NCI-H1436 (cell line): ENCODE measurements around the gene RPS15.
"Not testable (repeated sequence)": the region's sequence is repeated elsewhere in the genome, so short reads cannot be mapped to it uniquely, and the experiment has no call there.

ENCODE experiments used
- DNase-seq: peaks from one replicate; lab custom pipeline; 2025; lab: John Stamatoyannopoulos, UW

Gene RPS15

DNA sequence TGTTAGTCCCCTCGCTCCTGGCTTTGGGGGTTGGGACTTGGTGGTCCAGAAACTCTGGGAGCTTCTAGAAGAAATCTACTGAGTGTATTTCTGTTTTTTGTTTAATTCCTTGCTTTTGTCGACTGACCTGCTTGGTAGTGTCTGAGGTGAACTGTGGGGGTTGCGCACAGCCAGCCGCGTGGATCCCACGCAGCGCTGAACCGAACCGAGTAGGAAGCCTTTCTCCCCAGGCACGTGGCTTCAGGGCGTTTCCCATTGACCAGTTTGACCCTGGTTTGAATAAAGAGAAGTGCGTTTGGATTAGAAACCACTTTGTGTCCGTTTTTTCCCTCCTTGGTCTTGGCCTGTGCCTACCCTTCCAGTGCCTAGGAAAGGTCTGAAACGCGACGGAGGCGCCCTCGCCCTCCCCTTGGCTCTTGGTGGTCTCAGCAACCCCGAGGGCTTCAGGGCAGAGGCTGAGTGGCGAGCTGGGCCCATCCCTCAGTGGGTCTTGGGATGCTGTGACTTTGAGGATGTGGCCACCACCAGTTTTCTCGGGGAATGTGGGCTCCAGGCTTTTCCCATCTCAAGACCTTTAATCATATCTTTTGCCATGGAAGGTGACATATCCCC lies 2.7 kb upstream of the RPS15 start:
- DNase-seq: no peak

DNA sequence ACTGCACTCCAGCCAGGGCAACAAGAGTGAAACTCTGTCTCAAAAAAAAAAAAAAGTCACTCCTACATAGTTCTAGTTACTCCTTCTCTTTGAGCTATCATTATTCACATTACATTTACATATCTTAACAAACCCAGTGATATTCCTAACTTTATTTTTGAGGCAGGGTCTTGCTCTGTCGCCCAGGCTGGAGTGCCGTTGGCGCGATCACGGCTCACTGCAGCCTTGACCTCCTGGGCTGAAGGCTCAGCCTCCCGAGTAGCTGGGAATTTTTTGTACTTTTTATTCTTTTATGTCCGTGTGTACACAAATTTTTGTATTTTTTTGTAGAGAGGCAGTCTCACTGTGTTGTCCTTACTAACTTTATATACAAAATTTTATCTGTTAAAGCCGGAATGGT lies 587 bp upstream of the RPS15 start:
- DNase-seq: no peak

DNA sequence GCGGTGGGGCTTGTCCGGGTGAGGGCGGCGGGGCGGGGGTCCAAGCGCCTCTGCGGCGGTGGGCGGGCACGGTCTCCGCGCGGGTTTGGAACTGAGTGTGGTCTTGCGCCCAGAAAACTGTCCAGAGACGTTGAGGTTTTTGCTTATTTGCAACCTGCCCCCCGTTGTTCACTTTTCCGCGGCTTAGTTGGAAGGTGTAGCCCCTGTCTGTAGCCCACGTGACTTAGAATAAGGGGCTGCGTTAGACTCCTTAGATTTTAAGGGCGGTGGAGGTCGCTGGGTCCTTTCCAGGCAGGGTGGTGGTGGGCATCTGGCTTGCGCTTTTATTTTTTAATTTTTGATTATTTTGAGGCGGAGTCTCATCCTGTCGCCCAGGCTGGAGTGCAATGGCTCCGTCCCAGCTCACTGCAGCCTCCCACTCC lies 748 bp downstream of the RPS15 start:
- DNase-seq: no peak

DNA sequence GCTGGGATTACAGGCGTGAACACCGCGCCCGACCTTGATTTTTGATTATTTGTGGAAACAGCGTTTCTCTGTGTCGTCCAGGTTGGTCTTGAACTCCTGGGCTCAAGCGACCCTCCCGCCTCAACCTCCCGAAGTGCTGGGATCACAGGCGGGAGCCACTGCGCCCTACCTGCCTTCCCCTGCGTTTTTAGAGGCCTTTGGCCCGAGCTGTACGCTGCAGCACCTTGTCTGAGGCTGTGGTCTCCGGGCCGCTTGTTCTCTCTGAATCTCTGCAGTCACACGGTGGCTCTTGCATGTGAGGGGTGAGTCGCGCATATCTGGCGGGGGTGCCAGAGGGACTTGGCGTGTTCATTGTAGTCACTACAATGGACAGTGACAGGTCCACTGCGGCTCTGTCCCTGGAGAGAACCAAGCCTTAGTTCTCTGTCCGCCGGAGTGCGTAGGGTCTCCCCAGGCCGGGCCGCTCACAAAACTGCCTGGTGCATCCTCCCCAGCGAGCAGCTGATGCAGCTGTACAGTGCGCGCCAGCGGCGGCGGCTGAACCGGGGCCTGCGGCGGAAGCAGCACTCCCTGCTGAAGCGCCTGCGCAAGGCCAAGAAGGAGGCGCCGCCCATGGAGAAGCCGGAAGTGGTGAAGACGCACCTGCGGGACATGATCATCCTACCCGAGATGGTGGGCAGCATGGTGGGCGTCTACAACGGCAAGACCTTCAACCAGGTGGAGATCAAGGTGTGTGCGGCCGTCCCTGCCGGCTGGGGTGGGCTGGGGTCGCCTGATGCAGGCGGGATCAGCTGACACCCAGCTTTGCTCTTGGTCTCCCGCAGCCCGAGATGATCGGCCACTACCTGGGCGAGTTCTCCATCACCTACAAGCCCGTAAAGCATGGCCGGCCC lies 1.6 kb downstream of the RPS15 start:
- DNase-seq: not testable (repeated sequence)

DNA sequence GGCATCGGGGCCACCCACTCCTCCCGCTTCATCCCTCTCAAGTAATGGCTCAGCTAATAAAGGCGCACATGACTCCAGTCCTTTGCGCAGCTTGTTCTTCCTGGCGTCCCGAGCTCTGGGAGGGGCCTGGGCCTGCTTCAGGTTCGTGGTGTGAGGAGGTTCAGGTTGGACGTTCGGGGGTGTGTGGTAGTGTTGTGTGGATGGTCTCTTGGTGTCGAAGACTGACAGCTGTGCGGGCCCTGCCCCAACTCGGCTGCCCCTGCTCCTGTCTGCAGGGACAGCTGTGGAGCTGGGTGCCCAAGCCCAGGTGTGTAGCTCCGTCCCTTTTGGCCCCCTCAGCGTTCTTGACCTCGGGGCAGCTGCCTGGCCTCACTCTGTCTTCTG lies 2.2 kb downstream of the RPS15 start:
- no peak for DNase-seq

DNA sequence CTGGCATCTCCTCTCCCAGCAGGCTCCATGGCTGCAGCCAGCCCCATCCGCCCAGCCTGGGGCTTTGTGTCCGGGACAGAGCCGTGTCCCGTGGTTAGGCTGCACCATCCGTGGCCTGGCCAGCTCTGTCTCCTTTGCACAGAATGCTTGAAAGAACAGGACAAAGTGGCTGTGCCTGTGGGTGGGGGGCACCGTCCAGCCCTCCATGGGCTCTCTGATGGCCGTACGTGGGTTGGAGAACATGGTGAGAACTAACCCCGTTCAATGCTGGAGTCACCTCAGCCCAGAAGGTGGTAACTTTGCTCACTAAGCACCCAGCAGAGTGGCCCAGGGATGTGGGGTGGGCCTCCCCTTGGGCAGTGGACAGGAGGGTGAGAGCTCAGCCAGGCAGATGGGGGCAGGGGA lies 2.8 kb downstream of the RPS15 start:
- DNase-seq: no peak

DNA sequence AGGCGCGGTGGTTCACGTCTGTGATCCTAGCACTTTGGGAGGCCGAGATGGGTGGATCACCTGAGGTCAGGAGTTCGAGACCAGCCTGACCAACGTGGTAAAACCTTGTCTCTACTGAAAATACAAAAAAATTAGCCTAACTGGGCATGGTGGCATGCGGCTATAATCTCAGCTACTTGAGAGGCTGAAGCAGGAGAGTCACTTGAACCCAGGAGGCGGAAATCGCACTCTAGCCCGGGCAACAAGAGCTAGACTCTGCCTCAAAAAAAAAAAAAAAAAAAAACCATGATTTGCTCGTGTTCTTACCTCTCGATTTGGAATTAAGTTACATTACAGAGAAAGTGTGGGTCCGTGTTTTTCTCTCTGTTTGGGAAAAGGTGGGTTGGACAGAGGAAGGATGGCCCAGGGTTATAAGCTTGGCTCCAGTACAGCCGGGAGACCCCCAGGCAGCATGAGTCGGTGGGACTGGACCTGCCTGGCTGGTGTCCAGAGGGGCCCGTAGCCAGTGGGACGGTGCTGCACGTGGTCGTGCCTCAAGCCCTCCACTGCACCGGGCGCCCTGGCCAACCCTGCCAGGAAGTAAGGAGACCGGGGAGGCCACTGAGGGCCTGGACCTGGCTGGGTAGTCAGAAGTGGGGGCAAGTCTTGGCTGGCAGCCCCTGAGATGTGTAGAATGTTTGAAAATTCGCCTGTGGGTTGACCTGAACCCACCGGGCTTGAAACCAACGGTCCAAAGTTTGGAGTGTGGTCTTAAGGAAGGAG lies 3.7 kb downstream of the RPS15 start:
- DNase-seq: no peak

DNA sequence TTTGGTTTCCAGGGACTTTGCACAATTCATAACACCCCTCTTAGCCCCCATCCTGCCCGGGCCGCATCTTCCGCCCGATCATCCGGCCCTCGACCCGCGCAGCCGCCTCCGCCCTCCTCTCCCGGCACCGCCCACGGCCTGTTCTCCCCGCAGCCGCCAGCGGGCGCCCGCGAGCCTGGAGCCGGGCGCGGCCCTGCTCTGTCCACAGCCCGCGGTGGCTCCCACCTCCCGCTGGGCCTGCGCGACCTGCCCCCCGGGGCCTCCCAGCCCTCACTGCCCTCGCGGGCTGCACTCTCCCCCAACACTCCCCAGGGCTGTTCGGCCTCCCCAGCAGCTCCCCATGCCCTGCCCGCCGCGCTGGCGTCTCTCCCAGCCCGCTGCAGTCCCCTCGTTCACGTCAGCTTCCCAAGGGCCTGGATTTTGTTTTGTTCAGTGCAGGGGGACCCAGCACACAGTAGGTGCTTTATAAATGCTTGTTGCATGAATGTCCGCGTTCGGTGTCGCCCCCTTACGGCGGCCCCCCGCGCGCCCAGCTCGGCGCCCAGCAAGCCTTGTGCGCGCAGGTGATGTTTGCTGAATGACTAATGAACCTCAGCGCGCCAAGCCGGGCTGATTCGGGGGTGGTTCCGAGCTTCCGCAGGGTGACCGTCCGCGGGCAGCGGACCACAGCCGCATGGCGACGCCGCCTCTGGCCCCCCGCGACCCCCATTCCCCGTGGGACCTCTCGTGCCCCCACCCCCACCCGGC lies 7.2 kb downstream of the RPS15 start:
- peak; percentile 68 for DNase-seq

DNA sequence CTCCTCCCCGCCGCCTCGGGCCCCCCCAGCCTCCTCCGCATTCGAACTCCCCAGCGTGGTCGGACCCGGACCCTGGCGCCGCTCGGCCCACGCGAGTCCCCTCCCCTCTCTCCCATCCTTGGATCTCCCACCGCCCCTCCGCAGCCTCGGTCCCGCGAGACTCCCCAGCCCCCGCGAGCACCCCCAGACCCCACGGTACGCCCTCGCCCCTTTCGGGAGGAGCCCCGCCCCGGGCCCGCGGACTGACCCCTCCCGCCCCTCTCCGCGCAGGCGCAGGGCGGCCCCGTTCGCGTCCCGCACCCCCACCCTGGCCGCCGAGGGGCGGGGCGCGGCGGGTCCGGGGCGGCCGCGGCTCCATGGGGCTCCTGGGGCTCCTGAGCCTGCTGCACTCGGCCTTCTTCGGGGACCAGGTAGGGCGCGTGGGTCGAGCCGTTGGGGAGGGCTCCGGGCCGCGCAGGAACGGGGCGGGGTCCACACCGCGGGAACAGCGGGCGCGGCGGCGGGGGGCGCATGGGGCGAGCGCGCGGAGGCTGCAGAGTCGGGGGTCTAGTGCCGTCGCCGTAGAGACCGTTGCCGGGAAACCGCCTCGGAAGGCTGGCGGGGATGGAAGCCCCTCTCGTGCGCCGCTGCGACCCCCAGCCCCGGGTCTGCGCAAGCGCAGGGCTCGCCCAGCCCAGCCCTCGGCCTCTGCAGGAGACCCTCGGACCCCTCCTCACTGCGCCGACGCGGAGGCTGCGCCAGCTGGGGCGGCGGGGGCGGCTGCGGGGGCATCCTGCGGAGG lies 7.9 kb downstream of the RPS15 start:
- peak; percentile 69 for DNase-seq

DNA sequence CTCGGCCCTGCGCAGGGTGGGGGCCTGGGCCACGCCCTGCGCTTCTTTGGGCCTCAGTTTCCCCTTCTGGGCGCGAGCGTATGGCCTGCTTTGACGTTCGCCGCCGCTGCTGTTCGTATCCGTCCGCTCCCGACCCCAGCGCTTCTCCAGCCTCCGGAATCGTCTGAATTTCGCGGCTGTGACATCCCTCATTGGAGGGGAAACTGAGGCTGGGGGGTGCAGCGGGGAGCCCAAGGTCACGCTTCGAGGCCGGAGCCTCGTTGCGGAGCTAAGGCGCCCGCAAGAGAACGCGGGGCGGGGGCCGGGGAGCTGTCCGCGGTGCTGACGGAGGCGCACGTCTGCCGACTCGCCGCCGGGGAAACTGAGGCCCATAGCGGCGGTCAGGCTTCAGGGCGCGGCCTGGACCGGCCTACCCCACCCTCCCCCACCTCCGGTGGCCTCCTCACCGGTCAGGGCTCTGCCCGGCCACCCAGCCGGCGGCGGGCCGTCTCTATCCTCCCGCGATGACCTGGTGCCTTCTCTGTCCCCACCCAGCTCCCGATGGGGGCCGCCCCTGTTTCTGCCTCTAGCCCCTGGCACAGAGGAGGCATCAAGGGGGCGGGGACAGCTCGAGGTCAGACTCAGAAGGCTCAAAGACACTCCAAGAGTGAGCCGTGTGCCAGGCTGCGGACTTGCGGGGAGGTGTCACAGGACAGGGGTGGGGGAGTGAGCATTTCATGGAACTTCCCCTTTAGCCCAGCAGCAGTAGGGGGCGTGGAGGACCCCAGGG lies 8.7 kb downstream of the RPS15 start:
- peak; percentile 14 for DNase-seq

DNA sequence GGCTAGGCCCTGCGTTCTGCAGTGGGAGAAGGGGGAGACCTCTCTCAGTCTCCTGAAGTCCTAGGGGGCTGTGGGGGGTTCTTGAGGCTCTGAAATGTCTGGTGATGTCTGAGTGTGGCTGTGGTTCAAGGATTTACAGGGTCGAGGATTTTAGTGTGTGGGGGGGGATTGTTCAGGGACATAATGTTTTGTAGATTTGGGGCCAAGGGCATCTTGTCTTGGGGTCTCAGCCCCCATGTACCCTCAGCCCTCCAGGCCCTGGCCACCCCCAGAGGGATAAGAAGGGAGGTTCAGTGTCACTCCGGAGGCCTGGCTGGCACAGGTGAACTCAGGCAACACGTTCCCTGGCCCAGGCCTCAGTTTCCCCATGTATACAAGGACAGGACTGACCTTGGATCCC lies 9.3 kb downstream of the RPS15 start:
- DNase-seq: no peak

DNA sequence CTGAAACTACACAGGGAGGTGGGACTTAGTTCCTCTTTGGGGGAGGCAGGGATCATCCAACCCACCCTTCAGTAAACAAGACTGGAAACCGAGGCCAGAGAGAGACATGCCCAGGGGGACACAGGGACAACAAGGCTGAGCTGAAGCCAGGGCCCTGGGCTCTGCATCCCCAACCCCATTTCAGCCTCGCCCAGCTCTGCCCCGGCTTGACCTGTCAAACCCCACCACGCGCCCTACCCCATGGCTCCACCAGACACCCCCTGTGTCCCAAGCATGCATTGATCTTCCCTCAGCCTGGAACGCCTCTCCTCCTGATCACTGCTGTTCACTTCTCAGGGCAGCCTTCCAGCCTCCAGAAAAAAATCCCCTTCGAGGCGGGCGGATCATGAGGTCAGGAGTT lies 9.7 kb downstream of the RPS15 start:
- DNase-seq: no peak

DNA sequence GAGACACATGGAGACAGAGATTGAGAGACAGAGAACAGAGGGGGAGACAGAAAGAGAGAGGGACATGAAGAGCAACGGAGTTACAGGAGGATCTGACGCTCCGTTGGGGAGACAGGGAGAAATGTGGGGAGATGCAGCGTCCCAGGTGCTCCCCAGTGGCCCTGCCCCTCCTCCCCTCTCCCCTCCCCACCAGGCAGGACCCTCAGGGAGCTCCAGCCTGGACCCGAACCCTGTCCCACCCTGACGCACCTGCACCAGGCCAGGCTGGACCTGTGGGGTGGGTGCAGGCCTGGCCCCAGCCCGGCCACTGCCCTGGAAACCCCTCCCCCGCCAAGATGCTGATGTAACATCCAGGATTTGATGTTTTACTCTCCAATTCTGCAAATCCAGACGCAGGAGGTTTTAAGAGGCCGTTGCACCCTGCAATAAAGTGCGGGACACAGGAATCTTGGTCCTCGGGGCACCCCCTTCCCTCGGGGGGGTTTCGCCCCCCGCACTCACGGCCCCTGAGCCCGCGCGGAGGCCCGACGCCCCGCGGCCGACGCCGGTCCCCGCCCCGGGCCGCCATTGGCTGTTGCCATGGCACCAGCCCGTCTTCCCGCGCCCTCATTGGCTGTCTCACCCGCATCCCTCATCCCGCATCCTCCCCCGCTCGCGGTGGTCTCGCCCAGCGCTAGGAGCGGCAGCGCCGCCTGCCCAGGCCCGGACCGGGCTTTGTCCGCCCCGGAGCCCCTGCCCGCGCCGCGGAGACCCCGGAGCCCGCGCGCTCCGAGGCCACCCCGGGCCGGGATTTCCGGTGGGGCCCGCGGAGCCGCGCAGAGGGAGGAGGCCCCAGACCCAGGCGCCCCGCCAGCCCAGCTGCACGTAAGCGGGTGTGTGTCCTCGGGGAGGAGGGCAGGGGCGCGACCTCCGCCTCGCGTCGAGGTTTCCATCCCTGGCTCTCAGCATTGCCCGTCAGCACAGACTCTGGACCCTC lies 11.6 kb downstream of the RPS15 start, which contains the start of gene APC2:
Gene APC2 (plus strand): TSS at position 655 of the 976 bp plus-strand sequence. CDS start 2,881 bp downstream, outside the sequence.
- DNase-seq: peak; percentile 87

DNA sequence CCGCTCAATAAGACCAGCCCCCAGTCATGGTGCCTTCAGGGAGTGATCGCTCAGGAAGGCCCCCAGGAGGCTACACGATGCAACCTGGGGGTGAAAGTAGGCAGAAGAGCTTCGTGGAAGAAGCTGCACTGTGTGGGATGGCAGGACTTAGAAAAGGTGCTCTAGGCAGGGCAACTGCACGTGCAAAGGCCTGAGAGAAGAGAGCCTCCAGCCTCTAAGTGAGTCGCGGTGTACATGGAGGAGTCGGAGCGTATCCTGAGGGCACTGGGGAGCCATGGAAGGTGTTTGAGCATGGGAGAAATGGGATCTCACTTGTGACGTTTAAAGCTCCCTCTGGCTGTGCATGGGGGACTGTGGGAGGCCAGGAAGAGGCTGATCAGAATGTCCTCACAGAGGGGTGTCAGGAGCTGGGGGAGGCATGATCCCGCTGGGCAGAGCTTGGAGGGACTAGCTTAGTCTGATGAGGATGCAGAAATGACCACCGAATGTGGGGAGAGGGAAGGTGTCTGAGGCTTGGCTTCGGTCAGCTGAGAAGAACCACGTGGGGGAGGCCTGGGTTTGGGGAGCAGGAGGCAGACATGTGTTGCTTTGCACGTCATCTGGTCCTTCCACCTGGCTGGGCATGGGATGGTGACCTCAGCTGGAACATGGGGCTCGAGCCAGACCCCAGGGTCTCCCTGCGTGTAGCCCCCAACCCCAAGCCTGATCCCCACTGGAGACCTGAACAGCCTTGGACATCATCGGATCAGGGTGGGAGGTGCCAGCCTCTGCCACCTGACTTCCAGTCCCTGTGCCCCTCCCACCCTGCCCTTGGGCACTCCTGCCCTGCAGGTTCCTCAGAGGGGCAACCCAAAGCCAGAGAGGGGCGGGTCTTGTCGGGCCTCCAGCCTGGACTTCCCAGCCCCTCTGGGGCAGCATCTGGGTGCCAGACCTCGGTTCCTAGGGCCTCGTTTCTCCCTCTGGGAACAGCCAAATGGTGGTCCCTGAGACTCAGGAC lies 12.8 kb downstream of the RPS15 start:
- no peak for DNase-seq

DNA sequence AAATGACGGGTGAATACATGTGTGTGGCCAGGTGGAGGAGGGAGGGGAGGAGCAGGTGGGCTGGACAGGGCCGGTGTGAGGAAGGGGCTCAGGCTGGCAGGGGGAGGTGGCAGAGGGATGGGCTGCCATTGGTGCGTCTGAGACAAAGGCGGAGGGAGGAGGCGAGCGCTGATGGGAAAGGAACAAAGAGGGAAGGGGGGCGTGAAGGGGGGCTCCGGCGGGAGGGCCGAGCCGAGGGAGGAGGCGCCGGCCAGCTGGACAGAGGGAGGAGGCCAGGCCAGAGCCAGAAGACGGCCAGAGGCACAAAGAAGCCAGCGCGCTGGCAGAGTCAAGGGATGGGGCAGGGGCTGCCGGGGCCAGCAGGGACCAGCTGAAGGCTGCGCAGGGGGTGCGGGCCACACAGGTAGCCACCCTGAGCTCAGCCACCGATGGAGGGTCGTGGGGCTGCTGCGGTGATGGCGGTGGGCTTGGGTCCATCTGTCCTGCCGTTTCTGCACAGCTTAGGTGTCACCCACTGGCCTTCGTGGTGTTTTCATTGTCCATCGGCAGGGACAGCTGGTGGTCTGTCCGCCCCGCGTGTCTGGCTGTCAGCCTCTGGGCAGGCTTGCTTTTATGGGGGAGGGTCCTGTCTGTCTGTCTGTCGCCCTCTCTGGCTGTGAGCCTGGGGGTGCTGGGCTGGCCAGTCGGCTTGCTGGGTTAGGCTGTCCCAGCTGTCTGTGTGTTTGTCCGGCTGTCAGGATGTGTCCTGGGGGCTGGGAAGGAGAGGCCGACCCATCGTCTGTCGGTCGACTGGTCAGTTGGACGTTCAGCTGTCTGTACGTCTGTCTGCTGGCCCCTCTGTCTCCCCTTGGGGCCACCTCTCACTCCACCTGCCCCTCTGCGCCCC lies 14.0 kb downstream of the RPS15 start:
- no peak for DNase-seq

DNA sequence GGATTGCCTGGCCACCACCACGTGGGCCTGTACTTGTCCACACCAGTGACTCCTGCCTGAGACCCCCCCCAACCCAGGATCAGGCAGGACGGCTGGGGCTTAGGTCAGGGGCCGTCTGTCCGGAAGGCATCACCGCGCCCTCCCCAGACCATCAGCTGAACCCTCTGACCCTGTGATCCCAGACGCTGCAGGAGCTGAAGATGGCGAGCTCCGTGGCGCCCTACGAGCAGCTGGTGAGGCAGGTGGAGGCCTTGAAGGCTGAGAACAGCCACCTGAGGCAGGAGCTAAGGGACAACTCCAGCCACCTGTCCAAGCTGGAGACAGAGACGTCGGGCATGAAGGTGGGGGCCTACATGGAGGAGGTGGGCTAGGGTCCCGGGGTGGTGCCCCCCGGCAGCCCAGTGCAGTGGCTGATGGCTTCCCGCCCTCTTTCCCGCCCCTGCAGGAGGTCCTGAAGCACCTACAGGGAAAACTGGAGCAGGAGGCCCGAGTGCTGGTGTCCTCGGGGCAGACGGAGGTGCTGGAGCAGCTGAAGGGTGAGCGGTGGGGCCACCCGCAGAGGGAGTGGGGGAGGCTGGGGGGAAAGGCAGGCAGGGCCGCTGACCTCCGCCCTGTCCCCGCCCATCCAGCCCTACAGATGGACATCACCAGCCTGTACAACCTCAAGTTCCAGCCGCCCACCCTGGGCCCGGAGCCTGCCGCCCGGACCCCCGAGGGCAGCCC lies 14.8 kb downstream of the RPS15 start:
- no peak for DNase-seq
